ENCODE data around the gene TMC4. TPM values are rescaled to one million over a fixed set of nuclear protein-coding genes. Genes with fewer than 3 reads are reported as not detected.

Gene TMC4
- polyA plus RNA-seq, 1 donor = 5.7 TPM

DNA sequence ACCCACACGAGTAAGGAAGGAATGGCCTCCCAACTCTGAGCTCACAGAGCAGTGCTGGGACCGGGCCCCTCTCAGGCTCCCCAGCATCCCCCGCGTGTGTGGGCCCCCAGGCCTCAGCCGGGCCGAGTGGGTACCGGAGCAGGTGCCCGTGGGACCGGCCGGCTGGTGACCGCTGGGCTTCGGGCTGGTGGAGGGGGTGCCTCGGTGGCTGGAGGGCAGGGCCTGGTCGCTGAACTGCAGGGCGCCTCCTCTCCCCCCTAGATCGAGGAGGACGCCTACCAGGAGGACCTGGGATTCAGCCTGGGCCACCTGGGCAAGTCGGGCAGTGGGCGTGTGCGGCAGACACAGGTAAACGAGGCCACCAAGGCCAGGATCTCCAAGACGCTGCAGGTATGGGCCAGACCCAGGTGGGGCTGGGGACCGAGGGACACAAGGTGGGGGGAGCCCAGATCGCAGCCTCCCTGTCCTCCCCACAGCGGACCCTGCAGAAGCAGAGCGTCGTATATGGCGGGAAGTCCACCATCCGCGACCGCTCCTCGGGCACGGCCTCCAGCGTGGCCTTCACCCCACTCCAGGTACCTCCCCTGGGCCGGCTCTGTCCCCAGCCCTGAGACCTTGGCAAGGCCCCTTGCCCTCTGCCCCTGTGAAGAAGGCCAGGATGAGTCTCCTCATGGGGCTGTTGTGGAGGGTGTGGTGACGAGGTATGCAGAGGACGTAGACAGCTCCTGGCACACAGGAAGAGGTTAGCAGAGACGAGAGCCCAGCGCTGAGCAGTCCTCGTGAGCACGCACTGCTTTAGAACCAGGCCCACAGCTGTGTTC is 44.0 kb downstream of the TMC4 start:
- no peak for DNase-seq

DNA sequence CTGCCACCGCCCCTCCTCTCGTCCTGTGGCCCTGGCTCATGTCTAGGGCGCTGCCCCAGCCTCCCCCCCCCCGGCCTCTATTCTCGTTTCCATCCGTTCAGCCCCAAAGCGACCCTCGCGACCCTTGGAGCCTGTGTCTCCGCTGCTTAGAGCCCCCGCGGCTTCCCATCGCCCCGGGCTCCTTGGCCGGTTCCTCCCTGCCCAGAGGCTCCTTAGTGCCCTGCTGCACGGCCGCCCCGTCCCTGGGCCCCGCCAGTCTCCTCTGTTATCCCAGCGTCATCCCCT is 44.6 kb downstream of the TMC4 start:
- no peak for DNase-seq

DNA sequence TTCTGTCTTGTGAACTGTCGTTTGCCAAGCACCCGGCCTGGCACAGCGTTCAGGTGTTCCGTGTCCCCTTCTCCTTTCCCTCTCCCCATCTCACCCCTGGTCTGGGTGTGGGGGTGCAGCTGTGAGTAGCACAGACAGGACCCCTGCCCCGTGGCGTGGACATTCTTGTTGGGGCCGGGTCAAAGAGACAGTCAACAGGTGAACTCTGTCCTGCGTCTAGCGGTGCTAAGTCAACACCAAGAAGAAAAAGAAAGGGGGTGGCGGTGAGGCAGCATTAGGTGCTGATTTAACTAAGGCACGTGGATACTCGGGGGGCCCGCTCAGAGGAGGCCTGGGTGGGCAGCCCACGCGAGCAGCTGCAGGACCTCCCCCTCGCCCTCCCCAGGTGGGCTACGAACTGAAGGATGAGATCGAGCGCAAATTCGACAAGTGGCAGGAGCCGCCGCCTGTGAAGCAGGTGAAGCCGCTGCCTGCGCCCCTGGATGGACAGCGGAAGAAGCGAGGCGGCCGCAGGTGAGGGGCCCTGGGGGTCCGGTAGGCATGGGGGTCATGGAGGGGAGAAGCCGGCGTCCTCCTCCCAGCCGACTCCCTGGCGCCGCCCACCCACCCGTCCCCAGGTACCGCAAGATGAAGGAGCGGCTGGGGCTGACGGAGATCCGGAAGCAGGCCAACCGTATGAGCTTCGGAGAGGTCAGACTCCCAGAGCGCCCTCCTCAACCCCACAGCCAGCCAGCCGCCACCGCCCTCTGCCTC is 45.1 kb downstream of the TMC4 start:
- no peak for DNase-seq

DNA sequence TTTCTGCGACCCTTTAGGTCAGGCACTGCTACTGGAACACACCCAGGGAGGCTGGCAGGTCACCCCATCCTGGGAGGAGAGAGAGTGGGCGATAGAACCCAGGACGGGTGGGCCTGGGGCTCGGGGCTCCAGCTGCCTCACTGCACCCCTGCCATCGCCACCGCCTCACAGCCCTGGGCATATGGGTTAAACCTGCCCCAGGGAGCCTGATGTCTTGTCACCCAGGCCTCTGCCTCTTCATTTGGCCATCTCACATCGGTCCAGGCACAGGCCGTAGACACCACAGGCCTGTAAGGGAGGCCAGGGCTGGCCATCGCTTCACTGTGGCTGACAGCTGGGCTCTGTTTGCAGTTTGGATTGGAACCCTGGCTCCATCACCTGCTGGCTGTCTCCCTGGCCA is 47.2 kb downstream of the TMC4 start:
- DNase-seq = no peak

DNA sequence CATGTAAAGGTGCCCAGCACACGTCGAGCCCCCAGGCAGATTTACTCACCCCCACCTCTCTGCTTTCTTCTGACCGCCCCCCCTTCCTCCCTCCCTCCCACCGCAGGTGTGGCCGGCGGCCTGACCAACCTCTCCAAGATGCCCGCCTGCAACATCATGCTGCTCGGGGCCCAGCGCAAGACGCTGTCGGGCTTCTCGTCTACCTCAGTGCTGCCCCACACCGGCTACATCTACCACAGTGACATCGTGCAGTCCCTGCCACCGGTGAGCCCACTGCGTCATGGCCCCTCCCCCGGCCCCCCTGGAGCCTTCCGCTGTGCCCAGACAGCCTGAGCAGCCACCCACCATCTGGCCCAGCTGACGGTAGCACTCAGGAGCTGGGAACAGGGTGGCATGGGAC is 48.6 kb downstream of the TMC4 start:
- no peak for DNase-seq

DNA sequence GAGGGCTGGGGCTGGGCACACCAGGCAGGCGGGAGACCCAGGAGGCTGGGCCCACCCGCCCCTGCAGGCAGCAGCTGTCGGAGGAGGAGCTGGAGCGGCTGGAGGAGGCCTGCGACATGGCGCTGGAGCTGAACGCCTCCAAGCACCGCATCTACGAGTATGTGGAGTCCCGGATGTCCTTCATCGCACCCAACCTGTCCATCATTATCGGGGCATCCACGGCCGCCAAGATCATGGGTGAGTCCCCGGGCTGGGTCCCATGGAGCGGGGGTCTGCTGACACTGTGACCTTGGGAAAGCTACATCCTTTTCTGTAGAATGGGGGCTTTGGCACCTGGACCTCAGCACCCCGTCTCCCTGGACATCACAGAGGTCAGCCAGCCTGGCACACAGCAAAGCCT is 49.3 kb downstream of the TMC4 start:
- DNase-seq = no peak

DNA sequence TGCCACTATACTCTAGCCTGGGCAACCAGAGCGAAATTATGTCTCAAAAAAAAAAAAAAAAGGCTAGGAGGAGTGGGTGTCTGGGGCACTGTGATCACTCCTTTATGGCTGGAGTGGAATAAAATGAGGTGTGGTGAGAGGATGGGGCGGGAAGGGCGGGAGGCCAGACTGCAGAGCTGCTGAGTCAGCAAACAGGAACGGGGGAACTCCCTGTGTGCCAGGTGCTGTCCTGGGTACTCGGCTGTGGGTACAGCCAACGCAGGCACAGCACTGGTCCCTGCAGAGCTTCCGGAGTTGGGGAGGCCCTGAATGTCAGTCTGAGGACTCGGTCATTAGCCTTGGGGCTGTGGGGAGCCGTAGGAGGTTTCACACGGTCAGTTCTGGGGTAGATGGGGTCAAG is 51.7 kb downstream of the TMC4 start:
- no peak for DNase-seq

DNA sequence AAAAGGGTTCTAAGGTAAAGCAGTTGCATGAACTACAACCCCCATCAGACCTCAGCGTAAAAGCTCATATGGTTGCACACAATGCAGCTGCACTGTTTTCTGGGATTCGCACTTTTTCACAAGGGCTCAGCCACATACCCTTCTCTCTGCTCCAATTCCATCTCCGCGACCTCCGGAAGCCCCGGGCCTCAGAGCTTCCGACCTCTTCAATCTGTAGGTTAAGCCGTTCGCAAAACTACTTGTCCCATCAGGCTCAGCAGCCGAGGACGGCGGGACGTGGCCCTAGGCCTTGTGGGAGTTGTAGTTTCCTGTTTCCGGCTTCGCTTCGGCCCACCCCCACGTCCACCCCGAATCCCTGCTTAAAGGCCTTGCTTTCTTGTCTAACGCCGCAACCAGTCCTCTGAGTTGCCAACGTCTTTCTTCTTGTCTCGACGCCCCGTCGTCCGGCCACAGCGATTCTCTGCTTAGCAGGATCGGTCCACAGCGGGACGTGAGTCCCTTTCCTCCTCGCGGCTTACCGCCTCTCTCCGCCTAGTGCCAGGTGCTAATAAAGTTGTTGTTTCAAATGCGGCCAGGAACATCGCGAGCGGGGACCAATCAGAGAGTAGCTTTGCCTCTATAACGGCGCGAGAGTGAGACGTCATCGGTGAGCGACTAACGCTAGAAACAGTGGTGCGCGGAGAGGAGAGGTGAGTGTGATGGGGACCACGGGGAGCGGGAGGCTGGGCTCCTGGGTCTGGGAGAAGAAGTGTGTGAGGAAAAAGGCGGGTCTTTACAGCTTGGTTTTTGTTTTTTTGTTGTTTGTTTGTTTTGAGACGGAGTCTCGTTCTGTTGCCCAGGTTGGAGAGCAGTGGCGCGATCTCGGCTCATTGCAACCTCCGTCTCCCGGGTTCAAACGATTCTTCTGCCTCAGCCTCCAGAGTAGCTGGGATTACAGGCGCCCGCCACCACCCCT is 57.6 kb downstream of the TMC4 start, which contains the start of the genes PRPF31 and TFPT:
Gene PRPF31 (plus strand): TSS at position 646 of the 955 bp plus-strand sequence. CDS start 2,525 bp downstream, outside the sequence.
Gene TFPT (minus strand): TSS at position 549 of the 955 bp plus-strand sequence. CDS start 388 bp downstream, at position 161.
- DNase-seq = peak; percentile 98

DNA sequence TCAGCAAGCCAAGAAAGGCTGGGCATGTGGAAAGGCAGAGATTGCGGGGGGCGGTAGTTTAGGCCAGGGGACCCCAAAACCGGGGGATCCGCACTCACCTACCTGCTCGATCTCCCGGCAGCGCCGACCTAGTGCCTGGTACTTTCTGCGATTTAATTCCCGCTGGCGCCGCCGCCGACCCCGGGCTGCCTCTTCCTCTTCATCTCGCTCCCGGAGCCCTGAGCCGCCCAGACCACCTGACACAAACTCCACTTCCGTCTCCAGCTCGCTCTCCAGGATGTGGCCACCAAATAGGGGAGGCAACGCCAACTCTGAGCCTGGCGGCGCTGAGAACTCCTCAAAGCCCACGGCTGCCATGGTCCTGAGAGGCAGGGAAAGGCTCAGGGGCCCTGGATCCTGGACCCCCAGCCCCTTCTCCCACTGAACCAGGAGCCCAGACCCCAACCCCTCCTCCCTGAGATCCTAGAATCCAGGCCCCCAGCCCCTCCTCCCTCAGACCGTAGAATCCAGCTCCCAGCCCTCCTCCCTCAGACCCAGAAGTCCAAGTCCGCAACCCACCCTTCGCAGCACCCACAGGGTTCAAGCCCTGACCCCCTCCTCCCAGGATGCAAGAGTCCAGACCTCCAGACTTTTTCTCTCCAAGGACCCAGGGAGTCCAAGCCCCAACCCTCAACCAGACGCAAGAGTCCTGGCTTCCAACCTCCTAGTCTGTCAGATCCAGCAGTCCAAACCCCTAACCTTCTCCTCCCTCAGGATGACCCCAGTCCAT is 58.4 kb downstream of the TMC4 start:
- DNase-seq = no peak

Other genes starting within 250 kb of the TMC4 start
- 1.1 TPM for gene CACNG8, start 210.2 kb downstream of the TMC4 start, polyA plus RNA-seq (ENCODE audit: insufficient read length)
- gene CACNG6, start 181.5 kb downstream of the TMC4 start, polyA plus RNA-seq (ENCODE audit: insufficient read length) = 27.6 TPM
- gene VSTM1, start 109.3 kb downstream of the TMC4 start, polyA plus RNA-seq (ENCODE audit: insufficient read length) = not detected
- gene TARM1, start 91.8 kb downstream of the TMC4 start, polyA plus RNA-seq (ENCODE audit: insufficient read length) = not detected
- gene OSCAR, start 72.4 kb downstream of the TMC4 start, polyA plus RNA-seq (ENCODE audit: insufficient read length) = 0.65 TPM
- 112 TPM for gene NDUFA3, start 70.3 kb downstream of the TMC4 start, polyA plus RNA-seq (ENCODE audit: insufficient read length)
- 16.7 TPM for gene TFPT, start 57.5 kb downstream of the TMC4 start, polyA plus RNA-seq (ENCODE audit: insufficient read length)
- 55.9 TPM for gene PRPF31, start 57.4 kb downstream of the TMC4 start, polyA plus RNA-seq (ENCODE audit: insufficient read length)
- gene CNOT3, start 35.4 kb downstream of the TMC4 start, polyA plus RNA-seq (ENCODE audit: insufficient read length) = 37.7 TPM
- gene LENG1, start 13.4 kb downstream of the TMC4 start, polyA plus RNA-seq (ENCODE audit: insufficient read length) = 11.1 TPM
- 28.9 TPM for gene MBOAT7, start 16.4 kb upstream of the TMC4 start, polyA plus RNA-seq (ENCODE audit: insufficient read length)
- gene TSEN34, start 18.1 kb upstream of the TMC4 start, polyA plus RNA-seq (ENCODE audit: insufficient read length) = 35.0 TPM
- 2,238 TPM for gene RPS9, start 27.7 kb upstream of the TMC4 start, polyA plus RNA-seq (ENCODE audit: insufficient read length)
- gene LILRB3, start 49.8 kb upstream of the TMC4 start, polyA plus RNA-seq (ENCODE audit: insufficient read length) = 3.8 TPM
- 2.0 TPM for gene LILRA6, start 69.6 kb upstream of the TMC4 start, polyA plus RNA-seq (ENCODE audit: insufficient read length)
- gene LILRB5, start 84.1 kb upstream of the TMC4 start, polyA plus RNA-seq (ENCODE audit: insufficient read length) = 7.1 TPM
- gene LILRB2, start 108.0 kb upstream of the TMC4 start, polyA plus RNA-seq (ENCODE audit: insufficient read length) = 2.7 TPM
- 0.56 TPM for gene LILRA5, start 140.0 kb upstream of the TMC4 start, polyA plus RNA-seq (ENCODE audit: insufficient read length)
- 0.14 TPM for gene LILRA4, start 166.0 kb upstream of the TMC4 start, polyA plus RNA-seq (ENCODE audit: insufficient read length)
- 10.0 TPM for gene LAIR1, start 191.8 kb upstream of the TMC4 start, polyA plus RNA-seq (ENCODE audit: insufficient read length)
- 3.2 TPM for gene TTYH1, start 242.3 kb upstream of the TMC4 start, polyA plus RNA-seq (ENCODE audit: insufficient read length)